GM12878 (cell line): ENCODE results near the gene CACNA1S. TPM values are rescaled to one million over a fixed set of nuclear protein-coding genes. Genes with fewer than 3 reads are reported as not detected.

Experiments used
- FOXK2 ChIP-seq: fragments of 450-650 bp; IDR thresholded peaks from 2 replicates; pipeline ENCODE4 v1.6.1; 2017; ENCODE audit warnings: mild to moderate bottlenecking, moderate library complexity
- LARP7 ChIP-seq: fragments of 450-650 bp; IDR thresholded peaks from 2 replicates; pipeline ENCODE4 v1.6.1; 2017; ENCODE audit warnings: mild to moderate bottlenecking
- MEF2B ChIP-seq: fragments of 450-650 bp; IDR thresholded peaks from 2 replicates; pipeline ENCODE4 v1.6.1; 2018; ENCODE audit warnings: mild to moderate bottlenecking, moderate library complexity; ENCODE audit not compliant: partially characterized antibody, poor library complexity, severe bottlenecking
- polyA plus RNA-seq, 11 experiments: library from polyadenylated mRNA; depleted of rRNA in 4 of 11; unstranded in 6 of 11; stranded (reverse) in 5 of 11; fragments of >200 nt; fragmentation: Nextera tagmentation in 4 of 11; fragmentation: Illumina TruSeq in 1 of 11; extraction: Ambion mirVana in 4 of 11; extraction: Trizol in 1 of 11; gene quantifications; 1 replicate in 1 of 11; 2 replicates in 10 of 11; pipeline versions ENCODE4 v1.2.1 to v1.2.3, GENCODE V29; 2011 to 2016; ENCODE audit warnings: inconsistent platforms in 2 of 11, missing spikeins in 2 of 11, low read depth in 1 of 11
- total RNA-seq, 4 experiments: library from RNA; depleted of rRNA in 3 of 4; stranded (reverse); fragments of >200 nt in 3 of 4; fragmentation: Illumina TruSeq in 1 of 4; extraction: Trizol in 1 of 4; gene quantifications; 2 replicates each; pipeline versions ENCODE4 v1.2.1 to v1.2.3, GENCODE V29; 2013 to 2021
- TF ChIP-seq, protein P1 (sequence below): IDR thresholded peaks from 2 replicates; pipeline ENCODE4 v1.6.1; 2012; ENCODE audit warnings: mild to moderate bottlenecking, low read depth, low read length
- TF ChIP-seq, protein P2 (sequence below): fragments of 450-650 bp; IDR thresholded peaks from 2 replicates; pipeline ENCODE4 v1.6.1; 2017; ENCODE audit warnings: mild to moderate bottlenecking, low read depth, inconsistent platforms; ENCODE audit not compliant: poor library complexity, severe bottlenecking

The CACNA1S gene
- total and polyA plus RNA-seq, 10 of the 15 experiments (the other 5 are each of a cell fraction or from before 2014, with no cell fraction given): under 0.01 to 0.04 (median 0.02) TPM; not detected in 6

DNA sequence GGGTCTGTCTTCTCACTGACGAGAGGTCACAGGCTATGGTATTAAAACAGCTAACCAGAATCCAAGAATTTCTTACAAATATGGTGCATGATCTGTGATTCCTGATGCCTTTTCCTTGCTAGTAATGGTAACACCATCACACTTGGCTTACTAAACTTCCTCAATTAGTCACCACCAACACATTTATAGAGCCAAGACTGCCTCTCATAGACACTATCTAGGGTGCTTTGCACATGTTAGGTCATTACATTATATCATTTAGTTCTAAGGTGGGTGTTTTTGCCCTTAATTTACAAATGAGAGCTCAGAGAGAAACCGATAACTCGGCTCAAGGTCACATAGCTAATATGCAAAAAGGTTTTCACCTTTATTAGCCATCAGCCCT, 97.4 kb downstream of the CACNA1S start (continued):
- TF ChIP-seq, protein P1, sequence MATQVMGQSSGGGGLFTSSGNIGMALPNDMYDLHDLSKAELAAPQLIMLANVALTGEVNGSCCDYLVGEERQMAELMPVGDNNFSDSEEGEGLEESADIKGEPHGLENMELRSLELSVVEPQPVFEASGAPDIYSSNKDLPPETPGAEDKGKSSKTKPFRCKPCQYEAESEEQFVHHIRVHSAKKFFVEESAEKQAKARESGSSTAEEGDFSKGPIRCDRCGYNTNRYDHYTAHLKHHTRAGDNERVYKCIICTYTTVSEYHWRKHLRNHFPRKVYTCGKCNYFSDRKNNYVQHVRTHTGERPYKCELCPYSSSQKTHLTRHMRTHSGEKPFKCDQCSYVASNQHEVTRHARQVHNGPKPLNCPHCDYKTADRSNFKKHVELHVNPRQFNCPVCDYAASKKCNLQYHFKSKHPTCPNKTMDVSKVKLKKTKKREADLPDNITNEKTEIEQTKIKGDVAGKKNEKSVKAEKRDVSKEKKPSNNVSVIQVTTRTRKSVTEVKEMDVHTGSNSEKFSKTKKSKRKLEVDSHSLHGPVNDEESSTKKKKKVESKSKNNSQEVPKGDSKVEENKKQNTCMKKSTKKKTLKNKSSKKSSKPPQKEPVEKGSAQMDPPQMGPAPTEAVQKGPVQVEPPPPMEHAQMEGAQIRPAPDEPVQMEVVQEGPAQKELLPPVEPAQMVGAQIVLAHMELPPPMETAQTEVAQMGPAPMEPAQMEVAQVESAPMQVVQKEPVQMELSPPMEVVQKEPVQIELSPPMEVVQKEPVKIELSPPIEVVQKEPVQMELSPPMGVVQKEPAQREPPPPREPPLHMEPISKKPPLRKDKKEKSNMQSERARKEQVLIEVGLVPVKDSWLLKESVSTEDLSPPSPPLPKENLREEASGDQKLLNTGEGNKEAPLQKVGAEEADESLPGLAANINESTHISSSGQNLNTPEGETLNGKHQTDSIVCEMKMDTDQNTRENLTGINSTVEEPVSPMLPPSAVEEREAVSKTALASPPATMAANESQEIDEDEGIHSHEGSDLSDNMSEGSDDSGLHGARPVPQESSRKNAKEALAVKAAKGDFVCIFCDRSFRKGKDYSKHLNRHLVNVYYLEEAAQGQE: no peak
- TF ChIP-seq LARP7 (no peak), FOXK2 (no peak), MEF2B (no peak)
- TF ChIP-seq, protein P2, sequence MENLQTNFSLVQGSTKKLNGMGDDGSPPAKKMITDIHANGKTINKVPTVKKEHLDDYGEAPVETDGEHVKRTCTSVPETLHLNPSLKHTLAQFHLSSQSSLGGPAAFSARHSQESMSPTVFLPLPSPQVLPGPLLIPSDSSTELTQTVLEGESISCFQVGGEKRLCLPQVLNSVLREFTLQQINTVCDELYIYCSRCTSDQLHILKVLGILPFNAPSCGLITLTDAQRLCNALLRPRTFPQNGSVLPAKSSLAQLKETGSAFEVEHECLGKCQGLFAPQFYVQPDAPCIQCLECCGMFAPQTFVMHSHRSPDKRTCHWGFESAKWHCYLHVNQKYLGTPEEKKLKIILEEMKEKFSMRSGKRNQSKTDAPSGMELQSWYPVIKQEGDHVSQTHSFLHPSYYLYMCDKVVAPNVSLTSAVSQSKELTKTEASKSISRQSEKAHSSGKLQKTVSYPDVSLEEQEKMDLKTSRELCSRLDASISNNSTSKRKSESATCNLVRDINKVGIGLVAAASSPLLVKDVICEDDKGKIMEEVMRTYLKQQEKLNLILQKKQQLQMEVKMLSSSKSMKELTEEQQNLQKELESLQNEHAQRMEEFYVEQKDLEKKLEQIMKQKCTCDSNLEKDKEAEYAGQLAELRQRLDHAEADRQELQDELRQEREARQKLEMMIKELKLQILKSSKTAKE: no peak
- TF ChIP-seq, all 136 proteins: peak for 0
